Central memory CD8-positive, alpha-beta T cell (primary cell): ENCODE measurements around the gene IPO13.
A peak's percentile ranks its signal among the peaks of the same experiment; 100 is the strongest.

ENCODE experiments used
- ATAC-seq: fragments of 150-1000 bp; cut with Tn5 transposase; replicated peaks from 2 replicates; pipeline ENCODE4 v1.10.0; 2022; ENCODE audit warnings: mild to moderate bottlenecking, moderate FRiP score, moderate number of reproducible peaks; ENCODE audit not compliant: poor library complexity, severe bottlenecking; ENCODE audit errors: extremely low read depth
- DNase-seq, 2 donors: peaks; one replicate each; pipeline ENCODE4 v3.0.0; 2021; ENCODE audit warnings: low spot score in 2 of 2
- H3K27ac Mint-ChIP-seq: one replicate; pipeline ENCODE4 v1.8.0; 2022; ENCODE audit warnings: low read depth, mild to moderate bottlenecking, moderate library complexity, mixed read lengths
- H3K27me3 Mint-ChIP-seq: one replicate; pipeline ENCODE4 v1.8.0; 2022; ENCODE audit warnings: mixed read lengths
- H3K36me3 Mint-ChIP-seq: one replicate; pipeline ENCODE4 v1.8.0; 2022; ENCODE audit warnings: mild to moderate bottlenecking, moderate library complexity, mixed read lengths; ENCODE audit not compliant: insufficient read depth
- H3K4me1 Mint-ChIP-seq: one replicate; pipeline ENCODE4 v1.8.0; 2022; ENCODE audit warnings: mixed read lengths
- H3K4me3 Mint-ChIP-seq: one replicate; pipeline ENCODE4 v1.8.0; 2022; ENCODE audit warnings: mild to moderate bottlenecking, moderate library complexity, mixed read lengths
- H3K9me3 Mint-ChIP-seq: one replicate; pipeline ENCODE4 v1.8.0; 2022; ENCODE audit warnings: mixed read lengths

Gene IPO13

DNA sequence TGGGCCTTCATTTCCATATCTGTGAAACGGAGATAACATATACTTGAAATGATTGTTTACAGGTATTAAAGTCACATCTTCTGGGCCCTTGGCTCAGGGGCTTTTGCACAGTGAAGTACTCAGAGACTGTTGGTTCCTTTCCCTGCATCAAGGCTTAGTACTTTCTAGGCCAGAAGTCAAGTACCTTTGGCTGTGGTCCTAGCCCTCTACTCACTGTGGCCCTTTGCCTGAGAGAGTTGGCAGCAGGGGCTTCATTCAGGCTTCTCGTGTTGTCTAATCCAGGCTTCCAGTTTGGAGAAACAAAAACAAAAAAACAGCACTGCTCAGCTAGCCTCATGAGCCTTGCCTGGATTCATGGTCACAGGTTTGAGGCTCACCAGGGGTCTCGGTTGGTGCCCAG, 14.9 kb downstream of the IPO13 start:
- Mint-ChIP-seq H3K4me3 (no peak overlapping the region), H3K4me1 (no peaks in the 10 kb centered on the region), H3K27me3 (no peaks in the 10 kb centered on the region), H3K27ac (no peak overlapping the region), H3K36me3 (peaks cover 6% of the 10 kb centered on the region), H3K9me3 (no peaks in the 10 kb centered on the region)
- DNase-seq (no peak), ATAC-seq (no peak)

GRCh38 chr1:43962324-43962723, 15.6 kb downstream of the IPO13 start:
- H3K36me3 Mint-ChIP-seq, result peaks cover 6% of the 10 kb centered on the region
- no peaks in the 10 kb centered on the region for H3K27me3 Mint-ChIP-seq
- H3K4me1 Mint-ChIP-seq, result no peaks in the 10 kb centered on the region
- H3K4me3 Mint-ChIP-seq, result no peak overlapping the region
- H3K27ac Mint-ChIP-seq, result no peak overlapping the region
- no peak for ATAC-seq
- H3K9me3 Mint-ChIP-seq, result no peaks in the 10 kb centered on the region
- no peak for DNase-seq

- DNase-seq, result no peak
- H3K4me3 Mint-ChIP-seq, result no peak overlapping the region
- no peaks in the 10 kb centered on the region for H3K9me3 Mint-ChIP-seq
- H3K4me1 Mint-ChIP-seq, result no peaks in the 10 kb centered on the region
- no peak overlapping the region for H3K27ac Mint-ChIP-seq
- peaks cover 6% of the 10 kb centered on the region for H3K36me3 Mint-ChIP-seq
- H3K27me3 Mint-ChIP-seq, result no peaks in the 10 kb centered on the region
- ATAC-seq, result no peak
Measured at GRCh38 chr1:43963006-43963405, 16.3 kb downstream of the IPO13 start.

- Mint-ChIP-seq H3K9me3 (no peaks in the 10 kb centered on the region), H3K36me3 (peaks cover 6% of the 10 kb centered on the region), H3K27me3 (no peaks in the 10 kb centered on the region), H3K4me3 (no peak overlapping the region), H3K4me1 (no peaks in the 10 kb centered on the region), H3K27ac (no peak overlapping the region)
- no peak for DNase-seq
- no peak for ATAC-seq
Measured at GRCh38 chr1:43963890-43964289, 17.1 kb downstream of the IPO13 start.

DNA sequence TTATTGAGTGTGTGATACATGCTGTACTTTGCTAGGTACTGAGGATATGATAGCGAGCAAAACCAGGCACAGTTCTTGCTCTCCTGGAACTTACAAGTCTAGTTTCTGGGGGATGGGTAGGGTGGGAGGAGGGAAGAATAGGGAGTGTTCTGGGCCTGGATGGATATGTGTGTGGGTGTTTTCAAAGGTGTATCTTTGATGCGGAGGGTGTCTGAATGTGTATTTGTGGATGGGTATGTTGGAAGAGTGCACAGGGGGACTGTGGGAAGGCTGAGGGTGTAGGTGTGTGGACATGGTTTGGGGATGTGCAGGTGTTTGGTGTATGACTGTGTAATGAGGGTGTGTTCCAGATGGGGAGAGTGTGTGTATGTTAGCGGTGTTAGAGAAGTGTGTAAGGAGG, 18.6 kb downstream of the IPO13 start:
- H3K36me3 Mint-ChIP-seq, result peaks cover 5% of the 10 kb centered on the region
- no peaks in the 10 kb centered on the region for H3K9me3 Mint-ChIP-seq
- no peak for ATAC-seq
- DNase-seq, result no peak
- peaks cover 11% of the 10 kb centered on the region for H3K4me1 Mint-ChIP-seq
- H3K27ac Mint-ChIP-seq, result no peak overlapping the region
- H3K4me3 Mint-ChIP-seq, result no peak overlapping the region
- no peaks in the 10 kb centered on the region for H3K27me3 Mint-ChIP-seq

GRCh38 chr1:43968348-43968948, 21.7 kb downstream of the IPO13 start:
- Mint-ChIP-seq H3K4me1 (peaks cover 22% of the 10 kb centered on the region), H3K27me3 (no peaks in the 10 kb centered on the region), H3K9me3 (no peaks in the 10 kb centered on the region), H3K27ac (no peak overlapping the region), H3K4me3 (no peak overlapping the region), H3K36me3 (peaks cover 5% of the 10 kb centered on the region)
- DNase-seq (no peak), ATAC-seq (no peak)

DNA sequence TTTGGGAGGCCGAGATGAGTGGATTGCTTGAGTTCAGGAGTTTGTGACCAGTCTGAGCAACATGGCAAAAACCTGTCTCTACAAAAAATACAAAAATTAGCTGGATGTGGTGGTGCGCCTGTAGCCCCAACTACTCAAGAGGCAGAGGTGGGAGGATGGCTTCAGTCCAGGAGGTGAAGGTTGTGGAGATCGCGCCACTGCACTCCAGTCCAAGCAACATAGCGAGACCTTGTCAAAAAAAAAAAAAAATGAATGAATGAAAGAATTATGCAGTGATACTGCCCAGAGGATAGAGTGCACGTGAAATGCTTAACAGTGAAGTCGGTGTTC, 22.6 kb downstream of the IPO13 start:
- Mint-ChIP-seq H3K27ac (peak overlapping the region; percentile 39), H3K4me1 (peaks cover 31% of the 10 kb centered on the region), H3K9me3 (no peaks in the 10 kb centered on the region), H3K36me3 (peaks cover 7% of the 10 kb centered on the region), H3K27me3 (no peaks in the 10 kb centered on the region), H3K4me3 (peak overlapping the region; percentile 80)
- ATAC-seq, result no peak
- DNase-seq, result no peak

- H3K27me3 Mint-ChIP-seq, result no peaks in the 10 kb centered on the region
- ATAC-seq (peak; percentile 91), DNase-seq (peak; percentile 75 to 84)
- H3K4me3 Mint-ChIP-seq, result peak within 1 kb of the TSS; percentile 80
- H3K4me1 Mint-ChIP-seq, result peaks cover 32% of the 10 kb centered on the region
- H3K36me3 Mint-ChIP-seq, result peaks cover 7% of the 10 kb centered on the region
- H3K27ac Mint-ChIP-seq, result peak within 1 kb of the TSS; percentile 39
- H3K9me3 Mint-ChIP-seq, result no peaks in the 10 kb centered on the region
Measured at GRCh38 chr1:43969746-43970466, 23.2 kb downstream of the IPO13 start, which contains the start of gene DPH2. Gene DPH2 (plus strand): TSS chr1:43970010. CDS start chr1:43970176, 166 bp downstream.

- Mint-ChIP-seq H3K4me3 (peak overlapping the region; percentile 80), H3K27ac (peak overlapping the region; percentile 27), H3K9me3 (no peaks in the 10 kb centered on the region), H3K36me3 (peaks cover 7% of the 10 kb centered on the region), H3K27me3 (no peaks in the 10 kb centered on the region), H3K4me1 (peaks cover 32% of the 10 kb centered on the region)
- DNase-seq (no peak), ATAC-seq (no peak)
Measured at GRCh38 chr1:43970502-43970901, 23.8 kb downstream of the IPO13 start.

GRCh38 chr1:43970911-43971310, 24.2 kb downstream of the IPO13 start:
- H3K4me3 Mint-ChIP-seq, result peak overlapping the region; percentile 80
- peaks cover 32% of the 10 kb centered on the region for H3K4me1 Mint-ChIP-seq
- no peaks in the 10 kb centered on the region for H3K9me3 Mint-ChIP-seq
- ATAC-seq (no peak), DNase-seq (no peak)
- no peak overlapping the region for H3K27ac Mint-ChIP-seq
- H3K36me3 Mint-ChIP-seq, result peaks cover 7% of the 10 kb centered on the region
- H3K27me3 Mint-ChIP-seq, result no peaks in the 10 kb centered on the region

DNA sequence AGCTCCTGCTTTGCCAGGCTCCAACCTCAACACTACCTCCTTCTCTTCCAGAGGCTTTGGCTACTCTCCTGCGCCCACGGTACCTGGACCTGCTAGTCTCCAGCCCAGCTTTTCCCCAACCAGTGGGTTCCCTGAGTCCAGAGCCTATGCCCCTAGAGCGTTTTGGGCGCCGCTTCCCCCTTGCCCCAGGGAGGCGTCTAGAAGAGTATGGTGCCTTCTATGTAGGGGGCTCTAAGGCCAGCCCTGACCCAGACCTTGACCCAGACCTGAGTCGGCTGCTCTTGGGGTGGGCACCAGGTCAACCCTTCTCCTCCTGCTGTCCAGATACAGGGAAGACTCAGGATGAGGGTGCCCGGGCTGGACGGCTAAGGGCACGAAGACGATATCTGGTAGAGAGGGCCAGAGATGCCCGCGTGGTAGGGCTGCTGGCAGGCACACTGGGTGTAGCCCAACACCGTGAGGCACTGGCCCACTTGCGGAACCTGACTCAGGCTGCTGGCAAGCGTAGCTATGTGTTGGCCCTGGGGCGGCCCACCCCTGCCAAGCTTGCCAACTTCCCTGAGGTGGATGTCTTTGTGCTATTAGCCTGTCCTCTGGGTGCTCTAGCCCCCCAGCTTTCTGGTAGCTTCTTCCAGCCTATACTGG, 24.7 kb downstream of the IPO13 start:
- H3K9me3 Mint-ChIP-seq, result no peaks in the 10 kb centered on the region
- peaks cover 7% of the 10 kb centered on the region for H3K36me3 Mint-ChIP-seq
- DNase-seq, result no peak
- peaks cover 35% of the 10 kb centered on the region for H3K4me1 Mint-ChIP-seq
- peak overlapping the region; percentile 80 for H3K4me3 Mint-ChIP-seq
- ATAC-seq, result no peak
- H3K27ac Mint-ChIP-seq, result no peak overlapping the region
- no peaks in the 10 kb centered on the region for H3K27me3 Mint-ChIP-seq

- H3K27ac Mint-ChIP-seq, result peak overlapping the region; percentile 88
- peaks cover 52% of the 10 kb centered on the region for H3K4me1 Mint-ChIP-seq
- H3K36me3 Mint-ChIP-seq, result peaks cover 15% of the 10 kb centered on the region
- no peaks in the 10 kb centered on the region for H3K27me3 Mint-ChIP-seq
- ATAC-seq (no peak), DNase-seq (no peak)
- H3K4me3 Mint-ChIP-seq, result peak overlapping the region; percentile 89
- H3K9me3 Mint-ChIP-seq, result no peaks in the 10 kb centered on the region
Measured at GRCh38 chr1:43973981-43974442, 27.3 kb downstream of the IPO13 start.
